Endodermal cell (in vitro differentiated cells): ENCODE measurements around the gene MICAL3. TPM values are rescaled to one million over a fixed set of nuclear protein-coding genes. Genes with fewer than 3 reads are reported as not detected.
A peak's percentile ranks its signal among the peaks of the same experiment; 100 is the strongest.

Experiments used
- DNase-seq: peaks from one replicate; pipeline ENCODE4 v3.0.0-alpha.2; 2017
- H3K27ac ChIP-seq: 2 replicates; pipeline ENCODE4 v1.5.1; 2013; ENCODE audit warnings: mild to moderate bottlenecking, low read depth, low read length, moderate library complexity
- H3K27me3 ChIP-seq: 2 replicates; pipeline ENCODE4 v1.6.1; 2013; ENCODE audit warnings: mild to moderate bottlenecking, low read length, moderate library complexity; ENCODE audit not compliant: insufficient read depth, control insufficient read depth, poor library complexity, severe bottlenecking
- H3K36me3 ChIP-seq: 2 replicates; pipeline ENCODE4 v1.7.0; 2013; ENCODE audit warnings: mild to moderate bottlenecking, low read length, moderate library complexity; ENCODE audit not compliant: control insufficient read depth, insufficient read depth
- H3K4me1 ChIP-seq: one replicate; pipeline ENCODE4 v1.7.0; 2013; ENCODE audit warnings: low read length; ENCODE audit not compliant: control insufficient read depth, insufficient read depth
- H3K4me3 ChIP-seq: 2 replicates; pipeline ENCODE4 v1.5.1; 2013; ENCODE audit warnings: mild to moderate bottlenecking, low read length, moderate library complexity
- H3K9ac ChIP-seq: 2 replicates; pipeline ENCODE4 v1.6.1; 2013; ENCODE audit warnings: mild to moderate bottlenecking, low read length, moderate library complexity; ENCODE audit not compliant: poor library complexity, severe bottlenecking; ENCODE audit errors: extremely low read depth
- H3K9me3 ChIP-seq: 2 replicates; pipeline ENCODE4 v1.6.1; 2013; ENCODE audit warnings: mild to moderate bottlenecking, low read length, moderate library complexity; ENCODE audit not compliant: control insufficient read depth
- H3K27ac Mint-ChIP-seq: 2 replicates; pipeline ENCODE4 v1.8.0; 2020; ENCODE audit warnings: mixed read lengths
- H3K27me3 Mint-ChIP-seq: 2 replicates; pipeline ENCODE4 v1.8.0; 2021; ENCODE audit warnings: mild to moderate bottlenecking, mixed read lengths; ENCODE audit not compliant: insufficient read depth
- H3K36me3 Mint-ChIP-seq: 2 replicates; pipeline ENCODE4 v1.8.0; 2020; ENCODE audit warnings: low read depth, mixed read lengths
- H3K4me1 Mint-ChIP-seq: 2 replicates; pipeline ENCODE4 v1.8.0; 2020; ENCODE audit warnings: mixed read lengths
- H3K4me3 Mint-ChIP-seq: 2 replicates; pipeline ENCODE4 v1.8.0; 2020; ENCODE audit warnings: mild to moderate bottlenecking, moderate library complexity, mixed read lengths
- H3K9me3 Mint-ChIP-seq: 2 replicates; pipeline ENCODE4 v1.8.0; 2020; ENCODE audit warnings: mild to moderate bottlenecking, mixed read lengths
- WGBS, 2 experiments: methylation state at CpG; one replicate each; pipeline versions ENCODE4 v1.1.5 to v1.1.7; 2013; ENCODE audit warnings: missing lambda C conversion rate in 2 of 2, mixed read lengths in 1 of 2; ENCODE audit not compliant: insufficient coverage in 1 of 2, insufficient read length in 1 of 2; 5-methylcytosine and 5-hydroxymethylcytosine counted together
- total RNA-seq, 2 donors: library from RNA; stranded (reverse); fragmentation: NEBNext Ultra II Directional in 1 of 2; extraction: Animal tissue kit (Norgen Biotek cat#: 25700) in 1 of 2; gene quantifications; 2 replicates in 1 of 2; 3 replicates in 1 of 2; pipeline ENCODE4 v1.2.1, GENCODE V29; 2021
- TF ChIP-seq, protein P1 (sequence below): fragments of 200-600 bp; sonication (generic); conservative IDR thresholded peaks from 2 replicates; pipeline ENCODE4 v1.5.0; 2021; ENCODE audit warnings: antibody characterized with exemption, mild to moderate bottlenecking

Gene MICAL3
- total RNA-seq, 2 donors from 2014 or later: 42.8 to 48.1 TPM

DNA sequence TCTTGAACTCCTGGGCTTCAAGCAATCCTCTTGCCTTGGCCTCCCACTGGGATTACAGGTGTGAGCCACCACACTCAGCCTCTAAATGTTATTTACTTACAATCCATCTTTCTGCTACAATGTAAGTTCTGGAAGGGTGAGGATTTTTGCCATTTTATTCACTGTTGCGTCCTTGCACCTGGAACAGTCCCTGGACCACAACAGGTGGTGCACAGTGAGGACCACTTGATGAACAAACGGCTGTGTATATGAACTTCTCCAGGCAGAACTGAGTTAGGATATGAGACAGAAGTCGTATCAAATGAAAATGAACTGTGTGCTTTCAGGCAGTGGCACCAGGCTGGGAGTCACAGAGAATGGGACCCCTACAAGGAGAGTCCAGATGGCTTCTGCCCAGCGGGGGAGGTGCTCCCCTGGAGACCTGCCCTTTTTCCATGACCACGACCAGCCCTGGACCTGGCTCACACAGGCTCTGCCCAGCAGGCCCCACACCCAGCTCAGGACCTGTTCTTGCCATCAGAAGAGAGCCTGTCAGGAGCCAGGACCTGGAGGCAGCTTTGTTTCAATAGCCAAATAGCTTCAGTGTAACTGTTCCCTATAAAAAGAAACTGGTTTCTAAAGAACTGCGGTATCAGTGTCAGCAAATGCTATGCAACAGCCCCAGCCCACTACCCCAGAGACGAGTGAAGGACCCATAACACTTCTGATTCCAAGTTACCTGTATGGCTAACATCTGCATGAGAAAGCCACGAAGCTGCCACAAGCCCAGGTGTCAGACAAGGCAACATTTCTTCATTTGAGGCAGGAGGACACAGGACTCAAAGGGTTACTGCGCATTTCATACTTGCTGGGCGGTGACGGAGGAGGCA lies 104.9 kb downstream of the MICAL3 start:
- Histone ChIP-seq H3K9me3 (no peaks in the 10 kb centered on the region), H3K4me1 (peaks cover 9% of the 10 kb centered on the region), H3K27me3 (no peaks in the 10 kb centered on the region), H3K4me3 (no peak overlapping the region), H3K9ac (peak overlapping the region; percentile 34), H3K36me3 (no peaks in the 10 kb centered on the region), H3K27ac (peak overlapping the region; percentile 27)
- WGBS, 2 experiments: 70 to 78% methylated on average over 10 to 11 of the region's 11 CpGs
- DNase-seq: peak; percentile 83
- Mint-ChIP-seq H3K4me3 (peak overlapping the region; percentile 38), H3K36me3 (no peaks in the 10 kb centered on the region), H3K27ac (peak overlapping the region; percentile 88), H3K27me3 (no peaks in the 10 kb centered on the region), H3K9me3 (no peaks in the 10 kb centered on the region), H3K4me1 (peaks cover 41% of the 10 kb centered on the region)
- TF ChIP-seq, protein P1, sequence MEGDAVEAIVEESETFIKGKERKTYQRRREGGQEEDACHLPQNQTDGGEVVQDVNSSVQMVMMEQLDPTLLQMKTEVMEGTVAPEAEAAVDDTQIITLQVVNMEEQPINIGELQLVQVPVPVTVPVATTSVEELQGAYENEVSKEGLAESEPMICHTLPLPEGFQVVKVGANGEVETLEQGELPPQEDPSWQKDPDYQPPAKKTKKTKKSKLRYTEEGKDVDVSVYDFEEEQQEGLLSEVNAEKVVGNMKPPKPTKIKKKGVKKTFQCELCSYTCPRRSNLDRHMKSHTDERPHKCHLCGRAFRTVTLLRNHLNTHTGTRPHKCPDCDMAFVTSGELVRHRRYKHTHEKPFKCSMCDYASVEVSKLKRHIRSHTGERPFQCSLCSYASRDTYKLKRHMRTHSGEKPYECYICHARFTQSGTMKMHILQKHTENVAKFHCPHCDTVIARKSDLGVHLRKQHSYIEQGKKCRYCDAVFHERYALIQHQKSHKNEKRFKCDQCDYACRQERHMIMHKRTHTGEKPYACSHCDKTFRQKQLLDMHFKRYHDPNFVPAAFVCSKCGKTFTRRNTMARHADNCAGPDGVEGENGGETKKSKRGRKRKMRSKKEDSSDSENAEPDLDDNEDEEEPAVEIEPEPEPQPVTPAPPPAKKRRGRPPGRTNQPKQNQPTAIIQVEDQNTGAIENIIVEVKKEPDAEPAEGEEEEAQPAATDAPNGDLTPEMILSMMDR: no peak

DNA sequence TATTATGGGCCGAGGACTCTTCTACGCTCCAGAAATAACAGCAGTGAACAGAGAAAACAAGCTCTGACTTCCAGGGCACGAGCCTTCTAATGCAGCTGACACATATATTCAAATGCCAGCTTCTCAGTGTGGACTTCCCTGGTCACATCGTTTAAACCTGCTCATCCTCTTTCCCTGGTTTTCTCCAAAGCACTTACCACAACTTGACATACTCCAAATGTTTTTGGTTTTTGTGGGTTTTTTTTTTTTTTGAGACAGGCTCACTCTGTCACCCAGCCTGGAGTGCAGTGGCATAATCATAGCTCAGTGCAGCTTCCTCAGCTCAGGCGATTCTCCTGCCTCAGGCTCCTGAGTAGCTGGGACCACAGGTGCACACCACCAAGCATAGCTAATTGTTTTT lies 105.5 kb downstream of the MICAL3 start:
- H3K9ac ChIP-seq: no peak overlapping the region
- no peaks in the 10 kb centered on the region for H3K27me3 Mint-ChIP-seq
- H3K9me3 ChIP-seq: no peaks in the 10 kb centered on the region
- no peak overlapping the region for H3K27ac ChIP-seq
- no peaks in the 10 kb centered on the region for H3K9me3 Mint-ChIP-seq
- H3K4me1 Mint-ChIP-seq: peaks cover 38% of the 10 kb centered on the region
- no peaks in the 10 kb centered on the region for H3K36me3 Mint-ChIP-seq
- peaks cover 9% of the 10 kb centered on the region for H3K4me1 ChIP-seq
- H3K4me3 ChIP-seq: no peak overlapping the region
- TF ChIP-seq, protein P1: no peak
- H3K36me3 ChIP-seq: no peaks in the 10 kb centered on the region
- H3K27ac Mint-ChIP-seq: no peak overlapping the region
- 93 to 97% methylated on average over 4 to 5 of the region's 5 CpGs for WGBS, 2 experiments
- no peaks in the 10 kb centered on the region for H3K27me3 ChIP-seq
- no peak for DNase-seq
- H3K4me3 Mint-ChIP-seq: no peak overlapping the region

DNA sequence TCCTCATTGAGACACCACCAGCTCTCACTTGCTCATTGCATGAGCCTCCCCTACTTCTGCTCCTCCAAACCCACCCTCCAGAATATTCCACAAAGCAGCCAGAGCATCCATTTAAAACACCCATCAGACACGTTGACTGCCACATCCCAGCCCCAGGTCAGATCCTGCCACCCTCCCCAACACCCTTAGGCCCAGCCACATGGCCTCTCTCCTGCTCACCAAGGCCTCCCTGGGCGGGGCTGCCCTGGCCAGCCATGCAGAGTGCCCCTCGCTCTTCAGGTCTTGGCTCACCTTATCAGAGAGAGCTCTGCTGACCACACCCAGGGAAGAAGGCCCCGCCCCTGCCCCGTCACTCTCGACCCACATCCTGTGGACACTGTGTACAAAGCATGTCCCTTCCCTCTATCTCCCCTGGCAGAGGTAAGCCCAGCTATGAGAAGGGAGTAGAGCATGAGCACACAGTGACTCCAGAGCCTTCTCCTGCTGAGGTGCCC lies 106.8 kb downstream of the MICAL3 start:
- no peak overlapping the region for H3K27ac ChIP-seq
- 93 to 95% methylated on average over 3 to 6 of the region's 6 CpGs for WGBS, 2 experiments

More for the DNA sequence above, 106.8 kb downstream of the MICAL3 start:
- no peaks in the 10 kb centered on the region for H3K36me3 ChIP-seq
- H3K36me3 Mint-ChIP-seq: no peaks in the 10 kb centered on the region
- peaks cover 40% of the 10 kb centered on the region for H3K4me1 Mint-ChIP-seq
- H3K9ac ChIP-seq: no peak overlapping the region
- H3K27ac Mint-ChIP-seq: no peak overlapping the region
- H3K4me3 ChIP-seq: no peak overlapping the region
- no peaks in the 10 kb centered on the region for H3K9me3 ChIP-seq
- H3K4me3 Mint-ChIP-seq: no peak overlapping the region
- H3K9me3 Mint-ChIP-seq: no peaks in the 10 kb centered on the region
- no peaks in the 10 kb centered on the region for H3K27me3 Mint-ChIP-seq
- H3K4me1 ChIP-seq: peaks cover 9% of the 10 kb centered on the region
- no peak for DNase-seq
- H3K27me3 ChIP-seq: no peaks in the 10 kb centered on the region
- TF ChIP-seq, protein P1: no peak
